K562 (cell line): ENCODE data around the gene DNMT1. TPM values are rescaled to one million over a fixed set of nuclear protein-coding genes. Genes with fewer than 3 reads are reported as not detected.
A peak's percentile ranks its signal among the peaks of the same experiment; 100 is the strongest.

ENCODE experiments used
- ATAC-seq: fragments of 200-7000 bp; cut with Tn5 transposase; 3 replicates; pipeline ENCODE4 v1.9.1; 2020; ENCODE audit warnings: moderate library complexity
- BruUV-seq: library from RNA; stranded (reverse); fragments of 400-500 nt; replicated peaks from 2 replicates; lab custom pipeline; 2021; lab: Mats Ljungman, UMichigan
- CTCF ChIA-PET: fragments of 300-600 bp; formaldehyde crosslinking; extraction: SDS; loops from one replicate; lab custom pipeline; 2021; ENCODE audit warnings: low intra/inter-chr PET ratio; lab: Yijun Ruan, JAX
- POLR2A ChIA-PET: fragments of 300-600, 350-650 bp; sonication (Branson Sonifier 250); formaldehyde crosslinking; extraction: SDS; loops from one replicate; lab custom pipeline; 2021; ENCODE audit warnings: antibody characterized with exemption, inconsistent platforms; lab: Yijun Ruan, JAX
- DNase-seq, 4 experiments: peaks; one replicate each; pipeline versions ENCODE4 v3.0.0 to v3.0.0-alpha.2; 2011 to 2018; ENCODE audit warnings: low spot score in 3 of 4, mixed read lengths in 3 of 4; ENCODE audit errors: extremely low read depth in 1 of 4
- FAIRE-seq: peaks from 2 replicates; lab custom pipeline; 2011; peaks lifted over from hg19 to GRCh38; lab: Jason Lieb, UNC
- H2AFZ ChIP-seq: 2 replicates; pipeline ENCODE4 v1.6.0; 2011; ENCODE audit warnings: low read depth, low read length, control low read depth, inconsistent platforms
- H3K27ac ChIP-seq: fragments of 200-600 bp; 3 replicates; pipeline ENCODE4 v1.8.0; 2011; ENCODE audit warnings: low read depth, mild to moderate bottlenecking, control low read depth, inconsistent platforms, low read length, moderate library complexity, mixed read lengths; ENCODE audit errors: extremely low read depth
- H3K27me3 ChIP-seq, 2 experiments: fragments of 300-600 bp in 1 of 2; 2 replicates in 1 of 2; 3 replicates in 1 of 2; pipeline versions ENCODE4 v1.6.0 to v1.8.0; 2011; ENCODE audit warnings: inconsistent platforms in 2 of 2, low read length in 2 of 2, mild to moderate bottlenecking in 1 of 2, mixed read lengths in 1 of 2, moderate library complexity in 1 of 2; ENCODE audit not compliant: control insufficient read depth in 2 of 2, insufficient read depth in 2 of 2
- H3K36me3 ChIP-seq: fragments of 300-600 bp; 3 replicates; pipeline ENCODE4 v1.8.0; 2011; ENCODE audit warnings: mild to moderate bottlenecking, low read length, inconsistent platforms; ENCODE audit not compliant: control insufficient read depth, insufficient read depth
- H3K4me1 ChIP-seq, 2 experiments: fragments of 200-600 bp in 1 of 2; replicated peaks in 1 of 2; 2 replicates in 1 of 2; 3 replicates in 1 of 2; pipeline versions ENCODE4 v1.5.1 to v1.8.0; 2011; ENCODE audit warnings: inconsistent platforms in 2 of 2, low read length in 2 of 2, mild to moderate bottlenecking in 1 of 2, mixed read lengths in 1 of 2, moderate library complexity in 1 of 2; ENCODE audit not compliant: control insufficient read depth in 2 of 2, insufficient read depth in 2 of 2
- H3K4me2 ChIP-seq: 2 replicates; pipeline ENCODE4 v1.6.1; 2011; ENCODE audit warnings: low read length, control low read depth, inconsistent platforms, mixed read lengths; ENCODE audit not compliant: insufficient read depth
- H3K4me3 ChIP-seq: fragments of 200-600 bp; sonication (generic), shearing (Covaris generic); 2 replicates; pipeline ENCODE4 v1.5.1; 2016; ENCODE audit warnings: control low read depth, inconsistent platforms
- H3K79me2 ChIP-seq: fragments of 200-600 bp; 3 replicates; pipeline ENCODE4 v1.8.0; 2011; ENCODE audit warnings: low read length, inconsistent platforms; ENCODE audit not compliant: control insufficient read depth, insufficient read depth
- H3K9ac ChIP-seq, 2 experiments: 2 replicates each; pipeline versions ENCODE4 v1.6.0 to v1.6.1; 2011; ENCODE audit warnings: low read depth in 2 of 2, low read length in 2 of 2, control low read depth in 1 of 2, inconsistent platforms in 1 of 2, mild to moderate bottlenecking in 1 of 2, mixed read lengths in 1 of 2; ENCODE audit not compliant: insufficient read depth in 1 of 2
- H3K9me1 ChIP-seq: one replicate; pipeline ENCODE4 v1.6.0; 2011; ENCODE audit warnings: inconsistent platforms, mild to moderate bottlenecking, low read length, moderate library complexity; ENCODE audit not compliant: control insufficient read depth, insufficient read depth
- H3K9me3 ChIP-seq: replicated peaks from 2 replicates; pipeline ENCODE4 v1.5.1; 2011; ENCODE audit warnings: low read depth, low read length, inconsistent platforms; ENCODE audit not compliant: control insufficient read depth, insufficient read depth
- H4K20me1 ChIP-seq: replicated peaks from 2 replicates; pipeline ENCODE4 v1.6.1; 2011; ENCODE audit warnings: low read length, inconsistent platforms, mixed read lengths; ENCODE audit not compliant: control insufficient read depth, insufficient read depth
- BCOR ChIP-seq: fragments of 450-650 bp; IDR thresholded peaks from 2 replicates; pipeline ENCODE4 v1.6.1; 2016
- CBX5 ChIP-seq: IDR thresholded peaks from 2 replicates; pipeline ENCODE4 v1.6.1; 2014; ENCODE audit warnings: low read depth, borderline replicate concordance
- ETV6 ChIP-seq, 3 experiments: fragments of 150-350 bp in 1 of 3; sonication (generic) in 1 of 3; formaldehyde crosslinking in 1 of 3; IDR thresholded peaks; 2 replicates each; pipeline versions ENCODE4 v1.6.1 to v1.8.0; 2014 to 2022; ENCODE audit warnings: borderline replicate concordance in 2 of 3, low read depth in 2 of 3, antibody characterized with exemption in 1 of 3, low read length in 1 of 3, mild to moderate bottlenecking in 1 of 3, missing genetic modification reagents in 1 of 3
- SIRT6 ChIP-seq: IDR thresholded peaks from one replicate; pipeline ENCODE4 v1.6.1; 2012; ENCODE audit warnings: low read depth, mild to moderate bottlenecking, control low read depth, inconsistent platforms, low read length, moderate library complexity
- SIX5 ChIP-seq, 2 experiments: IDR thresholded peaks; 2 replicates each; pipeline ENCODE4 v1.6.1; 2011; ENCODE audit warnings: low read length in 2 of 2, borderline replicate concordance in 1 of 2, low read depth in 1 of 2, mild to moderate bottlenecking in 1 of 2, moderate library complexity in 1 of 2; ENCODE audit not compliant: insufficient read depth in 1 of 2
- ZNF121 ChIP-seq: sonication (generic); formaldehyde crosslinking; conservative IDR thresholded peaks from 2 replicates; pipeline ENCODE4 v1.8.0; 2022; ENCODE audit warnings: missing genetic modification reagents
- WGBS: fragments of 100-300 bp; shearing (Covaris generic); methylation state at CpG from one replicate; pipeline ENCODE4 v1.1.6; 2016; ENCODE audit warnings: low coverage, mixed read lengths; ENCODE audit not compliant: insufficient coverage; ENCODE audit errors: missing lambda C conversion rate; 5-methylcytosine and 5-hydroxymethylcytosine counted together
- in situ Hi-C: fragments of 300-500 bp; cut with MboI; formaldehyde crosslinking; loops from 4 replicates; pipeline ENCODE4 v1.15.0; 2018; ENCODE audit warnings: inconsistent platforms, mixed read lengths
- intact Hi-C: fragments of 100-400 bp; cut with micrococcal nuclease; formaldehyde crosslinking; loops from 2 replicates; pipeline ENCODE4 v1.14.2; 2022
- polyA plus RNA-seq, 8 experiments: library from polyadenylated mRNA; depleted of rRNA in 4 of 8; stranded (reverse) in 5 of 8; unstranded in 3 of 8; fragments of >200 nt; fragmentation: Nextera tagmentation in 2 of 8; fragmentation: Illumina TruSeq in 1 of 8; extraction: Ambion mirVana in 2 of 8; extraction: Trizol in 1 of 8; gene quantifications; 2 replicates each; pipeline versions ENCODE4 v1.2.1 to v1.2.3, GENCODE V29; 2011 to 2014; ENCODE audit warnings: inconsistent platforms in 1 of 8, missing spikeins in 1 of 8
- total RNA-seq, 7 experiments: library from RNA; depleted of rRNA in 6 of 7; stranded (reverse); fragments of >200 nt in 6 of 7; fragmentation: Illumina TruSeq in 2 of 7; extraction: Trizol in 2 of 7; gene quantifications; 2 replicates each; pipeline versions ENCODE4 v1.2.1 to v1.2.3, GENCODE V29; 2011 to 2021; ENCODE audit warnings: low replicate concordance in 1 of 7
- TF ChIP-seq, protein P1 (sequence below): fragments of 450-650 bp; IDR thresholded peaks from 2 replicates; pipeline ENCODE4 v1.6.1; 2017; ENCODE audit warnings: mild to moderate bottlenecking, moderate library complexity

DNMT1 gene
- total and polyA plus RNA-seq, 9 of the 15 experiments (the other 6 are each of a cell fraction or from before 2014, with no cell fraction given), result 80.1 to 271 (median 121) TPM

GRCh38 chr19:10100163-10100785 is 94.5 kb downstream of the DNMT1 start:
- in situ Hi-C loops (no loop called here), intact Hi-C loops (no loop called here)
- FAIRE-seq (no peak), ATAC-seq (no peak), DNase-seq (no peak)
- CTCF ChIA-PET, result no interaction called here
- Histone ChIP-seq H3K4me2 (no peak overlapping the region), H3K9me3 (no peaks in the 10 kb centered on the region), H3K9ac (no peak overlapping the region), H2AFZ (no peak overlapping the region), H3K36me3 (no peaks in the 10 kb centered on the region), H3K4me1 (peaks cover 36 to 38% of the 10 kb centered on the region in 2 experiments), H4K20me1 (no peaks in the 10 kb centered on the region), H3K27me3 (no peaks in the 10 kb centered on the region), H3K4me3 (no peak overlapping the region)
- POLR2A ChIA-PET, result interaction anchor here (0.6 to 1.2 kb wide), 3 partner anchors 9 to 289 kb away, joined by 3 to 6 read pairs (median 5); no protein-coding TSS in a partner anchor
- BruUV-seq, result no TSS peak
- TF ChIP-seq, protein P1, sequence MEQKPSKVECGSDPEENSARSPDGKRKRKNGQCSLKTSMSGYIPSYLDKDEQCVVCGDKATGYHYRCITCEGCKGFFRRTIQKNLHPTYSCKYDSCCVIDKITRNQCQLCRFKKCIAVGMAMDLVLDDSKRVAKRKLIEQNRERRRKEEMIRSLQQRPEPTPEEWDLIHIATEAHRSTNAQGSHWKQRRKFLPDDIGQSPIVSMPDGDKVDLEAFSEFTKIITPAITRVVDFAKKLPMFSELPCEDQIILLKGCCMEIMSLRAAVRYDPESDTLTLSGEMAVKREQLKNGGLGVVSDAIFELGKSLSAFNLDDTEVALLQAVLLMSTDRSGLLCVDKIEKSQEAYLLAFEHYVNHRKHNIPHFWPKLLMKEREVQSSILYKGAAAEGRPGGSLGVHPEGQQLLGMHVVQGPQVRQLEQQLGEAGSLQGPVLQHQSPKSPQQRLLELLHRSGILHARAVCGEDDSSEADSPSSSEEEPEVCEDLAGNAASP, result no peak
- TF ChIP-seq ZNF121 (CRISPR knock-in tag) (peak; percentile 49; the same call in 1 of the 2 replicates), CBX5 (no peak), SIX5 (IDR thresholded peaks at IDR 0.05; ENCODE audit: borderline replicate concordance in 1 of 2, insufficient read depth in 1 of 2, low read depth in 1 of 2, low read length in 2 of 2) (no peak), SIRT6 (no peak), ETV6 (IDR thresholded peaks at IDR 0.05; ENCODE audit: borderline replicate concordance in 1 of 2, low read depth in 2 of 2, low read length in 1 of 2) (no peak), ETV6 (CRISPR knock-in tag; IDR thresholded peaks at IDR 0.05; ENCODE audit: borderline replicate concordance) (no peak), BCOR (0 out of 2 replicates have a peak, but pooled peaks have one; percentile 33)
- TF ChIP-seq, all 486 proteins: peak for 2
- 48% methylated on average over 4 of the region's 5 CpGs for WGBS
- H3K9me1 ChIP-seq, result no peaks in the 10 kb centered on the region
- H3K79me2 ChIP-seq, result no peaks in the 10 kb centered on the region
- no peak overlapping the region for H3K27ac ChIP-seq
